Heart right ventricle (tissue), 16 donors: Measurements from ENCODE around the gene SLC29A3. TPM values are rescaled to one million over a fixed set of nuclear protein-coding genes. Genes with fewer than 3 reads are reported as not detected.
A peak's percentile ranks its signal among the peaks of the same experiment; 100 is the strongest.

Experiments
- ATAC-seq, 8 donors: fragments of 200-7000 bp; cut with Tn5 transposase; one replicate each; pipeline ENCODE4 v1.9.1; 2020; ENCODE audit warnings: mild to moderate bottlenecking in 8 of 8, moderate library complexity in 8 of 8, moderate number of reproducible peaks in 1 of 8
- DNase-seq, 2 donors: peaks; one replicate each; pipeline ENCODE4 v3.0.0-alpha.2; 2020
- H3K27ac ChIP-seq, 10 donors: fragments of 200-600 bp; sonication (generic) in 2 of 10; one replicate each; pipeline versions ENCODE4 v1.5.0 to v1.8.0; 2020 to 2022; ENCODE audit warnings: mild to moderate bottlenecking in 3 of 10
- H3K27me3 ChIP-seq, 7 donors: fragments of 200-600 bp; one replicate each; pipeline ENCODE4 v1.8.0; 2021 to 2022; ENCODE audit warnings: mild to moderate bottlenecking in 2 of 7
- H3K36me3 ChIP-seq, 9 donors: fragments of 200-600 bp; sonication (generic) in 1 of 9; one replicate each; pipeline versions ENCODE4 v1.5.0 to v1.8.0; 2020 to 2022; ENCODE audit warnings: mild to moderate bottlenecking in 2 of 9
- H3K4me1 ChIP-seq, 9 donors: fragments of 200-600 bp; sonication (generic) in 1 of 9; one replicate each; pipeline versions ENCODE4 v1.5.0 to v1.8.0; 2020 to 2022; ENCODE audit warnings: mild to moderate bottlenecking in 4 of 9
- H3K4me3 ChIP-seq, 10 donors: fragments of 200-600 bp; sonication (generic) in 2 of 10; one replicate each; pipeline versions ENCODE4 v1.5.0 to v1.8.0; 2020 to 2022; ENCODE audit warnings: mild to moderate bottlenecking in 7 of 10, moderate library complexity in 2 of 10
- H3K9me3 ChIP-seq, 11 donors: fragments of 200-600 bp in 10 of 11; sonication (generic) in 2 of 11; one replicate each; pipeline versions ENCODE4 v1.5.0 to v1.8.0; 2013 to 2022; ENCODE audit warnings: mild to moderate bottlenecking in 2 of 11, control low read depth in 1 of 11, moderate library complexity in 1 of 11
- WGBS, 2 donors: extraction: QIAGEN DNeasy Blood & Tissue Kit; methylation state at CpG; one replicate each; pipeline ENCODE4 v1.1.7; 2013; ENCODE audit warnings: inconsistent platforms in 1 of 2; 5-methylcytosine and 5-hydroxymethylcytosine counted together
- intact Hi-C, 10 donors: fragments of 100-400 bp; cut with DNase I; formaldehyde crosslinking; loops; one replicate each; pipeline versions ENCODE4 v1.11.1 to v1.14.2; 2022
- polyA plus RNA-seq, 2 donors: library from polyadenylated mRNA; stranded (reverse); fragments of 200-250 nt; gene quantifications; one replicate each; pipeline ENCODE4 v1.2.3, GENCODE V29; 2013
- total RNA-seq, 10 donors: library from RNA; stranded (reverse); fragmentation: NEBNext Ultra II Directional in 3 of 10; extraction: Animal tissue kit (Norgen Biotek cat#: 25700) in 3 of 10; gene quantifications; one replicate each; pipeline versions ENCODE4 v1.2.1 to v1.2.4, GENCODE V29; 2021 to 2023
- TF ChIP-seq, protein P1 (sequence below), 9 donors: fragments of 200-600 bp; sonication (generic) in 2 of 9; IDR thresholded peaks; one replicate each; pipeline versions ENCODE4 v1.5.0 to v1.8.0; 2021 to 2022; ENCODE audit warnings: antibody characterized with exemption in 9 of 9, mild to moderate bottlenecking in 5 of 9, moderate library complexity in 1 of 9
- donor health status: Arrhythmogenic right ventricular cardiomyopathy.
- donor health status: ischemic (EF 13 %, LVEDD 7.1; RV severe dilation, severe dysfunction).
- donor health status: healthy with polysubstance abuse.
- donor health status: DM: no; HTN: yes; CAD: no.
- donor health status: DM: no; HTN: no; CAD: no.
- donor health status: ischemic (EF 25% LVEDD 6.9; RV normal size, moderate dysfunction).
- donor health status: ischemic (EF 25% LVEDD 5.7; RV mildly dilated, moderate dysfunction).
- donor health status: healthy.
- donor health status: DM: yes; HTN: yes; CAD: no.
- donor health status: Ischemic cardiomyopathy.
- donor health status: ischemic (EF 35%, LVEDD 5.7; RV mildly dilated, moderate dysfunction).
- donor health status: nonischemic (EF 11% LVEDD 7.7; RV severe dilation, severe dysfunction).
- donor health status: DM: yes; HTN: yes; CAD: no.
- donor health status: PGD.
- donor health status: ischemic (EF 29% LVEDD 5.4; RV normal size, mild dysfunction).
- donor health status: nonischemic (EF 23%, LVEDD 6.1; RV moderate dilation, normal function).

The SLC29A3 gene
- total and polyA plus RNA-seq, 12 donors: 0.89 to 3.5 (median 1.2) TPM

DNA sequence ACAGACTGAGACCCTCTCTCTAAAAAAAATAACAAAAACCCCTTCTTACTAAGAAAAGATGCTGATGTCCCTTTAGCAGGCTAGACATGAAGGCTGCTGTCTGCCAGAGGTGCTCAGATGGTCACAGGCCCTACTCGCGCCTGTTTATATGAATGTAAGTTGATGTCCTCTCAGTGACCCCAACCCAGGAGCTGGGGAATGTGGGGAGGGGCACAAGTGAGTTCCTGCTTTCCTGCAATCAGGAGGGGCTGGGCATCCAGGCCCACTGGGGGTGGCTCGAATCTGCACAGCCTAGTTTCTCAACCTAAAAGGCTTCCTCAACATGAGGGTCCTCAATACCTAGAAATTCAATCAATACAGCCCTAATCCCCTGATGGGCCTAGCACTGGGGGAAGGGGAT, 12.1 kb upstream of the SLC29A3 start:
- ATAC-seq (no peak), DNase-seq (no peak)
- Histone ChIP-seq H3K4me1 (peaks cover 0 to 19% (median 0%) of the 10 kb centered on the region in 9 donors), H3K36me3 (peaks cover 0 to 7% (median 0%) of the 10 kb centered on the region in 9 donors), H3K27me3 (no peaks in the 10 kb centered on the region), H3K27ac (no peak overlapping the region), H3K9me3 (no peaks in the 10 kb centered on the region), H3K4me3 (no peak overlapping the region)
- WGBS, 2 donors: 90 to 93% methylated on average over 3 of the region's 3 CpGs
- TF ChIP-seq, protein P1, sequence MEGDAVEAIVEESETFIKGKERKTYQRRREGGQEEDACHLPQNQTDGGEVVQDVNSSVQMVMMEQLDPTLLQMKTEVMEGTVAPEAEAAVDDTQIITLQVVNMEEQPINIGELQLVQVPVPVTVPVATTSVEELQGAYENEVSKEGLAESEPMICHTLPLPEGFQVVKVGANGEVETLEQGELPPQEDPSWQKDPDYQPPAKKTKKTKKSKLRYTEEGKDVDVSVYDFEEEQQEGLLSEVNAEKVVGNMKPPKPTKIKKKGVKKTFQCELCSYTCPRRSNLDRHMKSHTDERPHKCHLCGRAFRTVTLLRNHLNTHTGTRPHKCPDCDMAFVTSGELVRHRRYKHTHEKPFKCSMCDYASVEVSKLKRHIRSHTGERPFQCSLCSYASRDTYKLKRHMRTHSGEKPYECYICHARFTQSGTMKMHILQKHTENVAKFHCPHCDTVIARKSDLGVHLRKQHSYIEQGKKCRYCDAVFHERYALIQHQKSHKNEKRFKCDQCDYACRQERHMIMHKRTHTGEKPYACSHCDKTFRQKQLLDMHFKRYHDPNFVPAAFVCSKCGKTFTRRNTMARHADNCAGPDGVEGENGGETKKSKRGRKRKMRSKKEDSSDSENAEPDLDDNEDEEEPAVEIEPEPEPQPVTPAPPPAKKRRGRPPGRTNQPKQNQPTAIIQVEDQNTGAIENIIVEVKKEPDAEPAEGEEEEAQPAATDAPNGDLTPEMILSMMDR (IDR thresholded peaks at IDR 0.05): no peak
- intact Hi-C loops: no loop called here

DNA sequence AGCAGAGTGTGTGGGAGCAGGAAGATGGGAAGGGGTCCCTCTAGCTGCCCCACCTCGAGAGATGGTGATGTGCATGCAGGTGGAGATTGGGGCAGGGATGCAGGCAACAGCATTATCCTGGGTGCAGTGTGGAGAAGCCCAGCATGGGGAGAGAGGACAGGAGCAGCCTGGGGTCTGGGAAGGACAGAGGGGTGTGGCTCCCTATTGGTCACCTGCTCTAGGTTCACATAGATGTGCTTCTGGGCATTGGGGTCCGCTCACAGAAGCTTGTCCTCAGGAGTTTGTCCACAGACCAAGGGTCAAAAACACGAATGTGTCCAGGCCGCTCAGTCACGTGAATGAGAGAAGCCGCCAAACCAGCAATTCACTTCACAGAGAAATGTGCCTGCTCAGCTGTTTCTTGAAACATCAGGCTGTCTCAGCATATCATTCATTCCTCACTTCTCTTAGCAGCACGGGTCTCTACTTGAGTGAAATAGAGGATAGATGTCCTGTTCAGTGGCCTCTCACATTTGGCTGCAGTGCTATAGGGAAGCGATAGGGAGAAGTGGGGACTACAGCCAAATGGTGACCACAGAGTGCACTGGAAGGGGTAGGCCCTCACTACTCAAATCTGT, 11.5 kb upstream of the SLC29A3 start:
- TF ChIP-seq, protein P1 (IDR thresholded peaks at IDR 0.05): no peak
- 76 to 78% methylated on average over 8 of the region's 8 CpGs for WGBS, 2 donors
- intact Hi-C loops: no loop called here
- Histone ChIP-seq H3K36me3 (peaks cover 0 to 3% (median 0%) of the 10 kb centered on the region in 9 donors), H3K27me3 (no peaks in the 10 kb centered on the region), H3K9me3 (no peaks in the 10 kb centered on the region), H3K27ac (no peak overlapping the region), H3K4me1 (peaks cover 0 to 19% (median 0%) of the 10 kb centered on the region in 9 donors), H3K4me3 (no peak overlapping the region)
- no peak for DNase-seq
- peak in 5 of 8 donors; percentile 9 to 53 (median 33) for ATAC-seq

DNA sequence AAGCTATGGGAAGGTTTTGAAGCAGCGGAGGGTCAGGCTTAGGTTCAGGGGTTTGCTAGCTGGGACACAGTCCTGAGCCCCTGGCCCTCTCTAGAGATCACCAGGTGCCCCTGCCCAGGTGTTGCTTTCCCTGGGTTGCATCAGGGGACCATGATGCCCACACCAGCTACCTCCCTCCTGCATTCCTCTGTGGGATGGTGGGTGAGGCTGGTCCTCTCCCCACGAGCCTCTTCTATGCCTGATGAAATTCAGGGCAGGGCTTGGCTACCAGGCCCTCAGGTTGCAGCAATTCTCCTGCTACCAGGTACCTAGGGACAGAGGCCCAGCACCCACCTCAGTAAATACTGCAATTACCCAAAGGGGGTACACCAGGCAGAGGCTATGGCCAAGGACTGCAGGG, 10.8 kb upstream of the SLC29A3 start:
- WGBS, 2 donors: 89 to 94% methylated on average over 2 of the region's 2 CpGs
- ATAC-seq (no peak), DNase-seq (no peak)
- Histone ChIP-seq H3K27ac (no peak overlapping the region), H3K4me1 (peaks cover 0 to 24% (median 6%) of the 10 kb centered on the region in 9 donors), H3K36me3 (peaks cover 0 to 3% (median 0%) of the 10 kb centered on the region in 9 donors), H3K9me3 (no peaks in the 10 kb centered on the region), H3K27me3 (no peaks in the 10 kb centered on the region), H3K4me3 (no peak overlapping the region)
- intact Hi-C loops: no loop called here
- TF ChIP-seq, protein P1 (IDR thresholded peaks at IDR 0.05): no peak

DNA sequence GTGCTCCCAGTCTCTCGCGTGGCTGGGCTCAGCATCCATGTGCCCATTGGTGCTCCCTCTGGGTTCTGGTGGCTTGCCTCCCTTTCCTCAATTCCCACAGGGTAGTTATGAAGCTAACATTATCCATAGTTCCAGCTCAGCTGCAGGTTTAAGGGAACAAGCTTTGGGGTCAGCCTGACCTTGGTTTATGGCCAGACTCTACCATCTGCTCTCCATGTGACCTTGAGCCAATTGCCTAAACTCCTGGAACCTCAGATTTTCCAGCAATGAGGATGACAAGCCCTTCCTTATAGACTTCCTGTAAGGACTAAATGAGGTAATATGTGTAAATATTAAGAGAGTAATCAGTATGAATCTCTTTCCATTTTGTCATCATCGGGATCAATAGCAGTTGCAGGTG, 10.1 kb upstream of the SLC29A3 start:
- no peak for ATAC-seq
- H3K4me3 ChIP-seq: no peak overlapping the region
- WGBS, 2 donors: 67 to 87% methylated on average over 3 of the region's 3 CpGs
- no peak for DNase-seq
- no peaks in the 10 kb centered on the region for H3K9me3 ChIP-seq
- intact Hi-C loops: no loop called here
- TF ChIP-seq, protein P1 (IDR thresholded peaks at IDR 0.05): no peak
- H3K36me3 ChIP-seq: peaks cover 0 to 3% (median 0%) of the 10 kb centered on the region in 9 donors
- H3K4me1 ChIP-seq: peaks cover 0 to 27% (median 12%) of the 10 kb centered on the region in 9 donors
- no peak overlapping the region for H3K27ac ChIP-seq
- H3K27me3 ChIP-seq: no peaks in the 10 kb centered on the region
